ENCODE measurements around the gene CLMP.
"Not testable (repeated sequence)": the region's sequence is repeated elsewhere in the genome, so short reads cannot be mapped to it uniquely, and the experiment has no call there.

CLMP gene

GRCh38 chr11:123076484-123076883, 118.6 kb downstream of the CLMP start:
- no peak for DNase-seq

- no peak for DNase-seq
Measured at GRCh38 chr11:123073343-123074057, 121.5 kb downstream of the CLMP start.

- no peak for DNase-seq
Measured at GRCh38 chr11:123072762-123073161, 122.3 kb downstream of the CLMP start.

GRCh38 chr11:123072332-123072761, 122.7 kb downstream of the CLMP start:
- no peak for DNase-seq

GRCh38 chr11:123069908-123070821, 124.9 kb downstream of the CLMP start:
- DNase-seq: no peak

GRCh38 chr11:123065621-123066020, 129.4 kb downstream of the CLMP start:
- DNase-seq: no peak

- no peak for DNase-seq
Measured at GRCh38 chr11:123063826-123064657, 131.0 kb downstream of the CLMP start.

- no peak for DNase-seq
Measured at GRCh38 chr11:123062892-123063825, 131.9 kb downstream of the CLMP start.

GRCh38 chr11:123062158-123062891, 132.7 kb downstream of the CLMP start:
- DNase-seq: peak; percentile 100

- DNase-seq: peak; percentile 65
Measured at GRCh38 chr11:123061403-123062157, 133.5 kb downstream of the CLMP start, which contains the start of gene HSPA8. HSPA8 (minus strand) TSS chr11:123062136; CDS start chr11:123061324, 812 bp downstream.

- DNase-seq: no peak
Measured at GRCh38 chr11:123060277-123061000, 134.6 kb downstream of the CLMP start.

GRCh38 chr11:123059041-123059920, 135.8 kb downstream of the CLMP start:
- not testable (repeated sequence) for DNase-seq

- no peak for DNase-seq
Measured at GRCh38 chr11:123057661-123058305, 137.3 kb downstream of the CLMP start.

GRCh38 chr11:123056835-123057491, 138.1 kb downstream of the CLMP start:
- no peak for DNase-seq

- no peak for DNase-seq
Measured at GRCh38 chr11:123055191-123055901, 139.7 kb downstream of the CLMP start.

GRCh38 chr11:123054301-123055065, 140.6 kb downstream of the CLMP start:
- no peak for DNase-seq
